MM.1S (cell line): ENCODE measurements around the gene KRTAP4-16.

Experiments used
- DNase-seq: peaks from one replicate; pipeline ENCODE4 v3.0.0-alpha.2; 2015
- H2AFZ ChIP-seq: fragments of 300-600 bp; sonication (generic); 2 replicates; pipeline ENCODE4 v1.6.0; 2016; ENCODE audit warnings: antibody characterized with exemption, low read length
- H3F3A ChIP-seq: fragments of 300-600 bp; sonication (generic); 2 replicates; pipeline ENCODE4 v1.6.1; 2016; ENCODE audit warnings: mild to moderate bottlenecking, antibody characterized with exemption, low read length, moderate library complexity, mixed read lengths; ENCODE audit not compliant: insufficient read depth
- H3K27ac ChIP-seq: fragments of 300-600 bp; sonication (generic); 2 replicates; pipeline ENCODE4 v1.5.1; 2016; ENCODE audit warnings: mild to moderate bottlenecking, low read length
- H3K27me3 ChIP-seq: fragments of 300-600 bp; sonication (generic); replicated peaks from 2 replicates; pipeline ENCODE4 v1.6.0; 2016; ENCODE audit warnings: low read length; ENCODE audit not compliant: insufficient read depth
- H3K36me3 ChIP-seq: fragments of 300-600 bp; sonication (generic); replicated peaks from 2 replicates; pipeline ENCODE4 v1.6.1; 2016; ENCODE audit warnings: mild to moderate bottlenecking, low read length, mixed read lengths; ENCODE audit not compliant: insufficient read depth
- H3K4me1 ChIP-seq: fragments of 300-600 bp; sonication (generic); 2 replicates; pipeline ENCODE4 v1.6.1; 2016; ENCODE audit warnings: low read length, mixed read lengths
- H3K4me2 ChIP-seq: fragments of 300-600 bp; sonication (generic); 2 replicates; pipeline ENCODE4 v1.6.0; 2016; ENCODE audit warnings: low read depth, low read length
- H3K4me3 ChIP-seq: fragments of 300-600 bp; sonication (generic); 2 replicates; pipeline ENCODE4 v1.5.1; 2016; ENCODE audit warnings: low read length, mixed read lengths
- H3K79me2 ChIP-seq: fragments of 300-600 bp; sonication (generic); 2 replicates; pipeline ENCODE4 v1.6.1; 2016; ENCODE audit warnings: mixed run types, low read length, mixed read lengths
- H3K9ac ChIP-seq: fragments of 300-600 bp; sonication (generic); 2 replicates; pipeline ENCODE4 v1.6.1; 2016; ENCODE audit warnings: low read length, mixed read lengths
- H3K9me2 ChIP-seq: fragments of 300-600 bp; sonication (generic); replicated peaks from 2 replicates; pipeline ENCODE4 v1.6.1; 2016; ENCODE audit warnings: mild to moderate bottlenecking, low read length, mixed read lengths; ENCODE audit not compliant: insufficient read depth
- H3K9me3 ChIP-seq: fragments of 300-600 bp; sonication (generic); replicated peaks from 2 replicates; pipeline ENCODE4 v1.6.1; 2016; ENCODE audit warnings: mild to moderate bottlenecking, low read length, mixed read lengths; ENCODE audit not compliant: insufficient read depth
- H4K20me1 ChIP-seq: fragments of 300-600 bp; sonication (generic); 2 replicates; pipeline ENCODE4 v1.6.1; 2016; ENCODE audit warnings: mild to moderate bottlenecking, low read length, moderate library complexity, mixed read lengths; ENCODE audit not compliant: insufficient read depth
- EZH2 ChIP-seq: fragments of 300-600 bp; sonication (generic); optimal IDR thresholded peaks from 2 replicates; pipeline ENCODE3; 2017; ENCODE audit warnings: low read depth, mild to moderate bottlenecking, antibody characterized with exemption, low read length, mixed read lengths
- EZH2phosphoT487 ChIP-seq: fragments of 300-600 bp; sonication (generic); IDR thresholded peaks from 2 replicates; pipeline ENCODE4 v1.6.1; 2018; ENCODE audit warnings: antibody characterized with exemption, low read length
- TF ChIP-seq, protein P1 (sequence below): fragments of 300-600 bp; sonication (generic); IDR thresholded peaks from 2 replicates; pipeline ENCODE4 v1.5.1; 2016; ENCODE audit warnings: antibody characterized with exemption, low read length, mixed read lengths

The KRTAP4-16 gene

DNA sequence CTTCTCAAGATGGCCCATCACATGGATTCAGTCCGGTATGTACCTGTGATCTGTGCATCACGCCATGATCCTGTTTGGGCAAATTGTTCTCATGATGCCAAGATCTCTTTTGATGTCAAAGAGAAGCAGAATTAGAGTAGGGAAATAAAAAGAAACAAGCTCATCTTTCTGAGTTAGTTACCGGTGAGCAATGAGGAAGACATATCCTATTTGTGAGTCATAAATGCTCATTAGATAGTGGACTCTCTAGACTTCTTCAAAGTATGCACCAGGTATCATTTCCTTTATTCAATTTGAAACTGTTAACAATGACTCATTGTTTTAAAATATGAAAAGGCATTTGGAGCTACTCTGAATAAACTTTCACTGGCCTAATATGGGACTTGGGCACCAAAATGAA is 30.0 kb upstream of the KRTAP4-16 start:
- H4K20me1 ChIP-seq, result no peaks in the 10 kb centered on the region
- H3K27ac ChIP-seq, result no peak overlapping the region
- TF ChIP-seq EZH2phosphoT487 (no peak), EZH2 (no peak)
- TF ChIP-seq, protein P1, sequence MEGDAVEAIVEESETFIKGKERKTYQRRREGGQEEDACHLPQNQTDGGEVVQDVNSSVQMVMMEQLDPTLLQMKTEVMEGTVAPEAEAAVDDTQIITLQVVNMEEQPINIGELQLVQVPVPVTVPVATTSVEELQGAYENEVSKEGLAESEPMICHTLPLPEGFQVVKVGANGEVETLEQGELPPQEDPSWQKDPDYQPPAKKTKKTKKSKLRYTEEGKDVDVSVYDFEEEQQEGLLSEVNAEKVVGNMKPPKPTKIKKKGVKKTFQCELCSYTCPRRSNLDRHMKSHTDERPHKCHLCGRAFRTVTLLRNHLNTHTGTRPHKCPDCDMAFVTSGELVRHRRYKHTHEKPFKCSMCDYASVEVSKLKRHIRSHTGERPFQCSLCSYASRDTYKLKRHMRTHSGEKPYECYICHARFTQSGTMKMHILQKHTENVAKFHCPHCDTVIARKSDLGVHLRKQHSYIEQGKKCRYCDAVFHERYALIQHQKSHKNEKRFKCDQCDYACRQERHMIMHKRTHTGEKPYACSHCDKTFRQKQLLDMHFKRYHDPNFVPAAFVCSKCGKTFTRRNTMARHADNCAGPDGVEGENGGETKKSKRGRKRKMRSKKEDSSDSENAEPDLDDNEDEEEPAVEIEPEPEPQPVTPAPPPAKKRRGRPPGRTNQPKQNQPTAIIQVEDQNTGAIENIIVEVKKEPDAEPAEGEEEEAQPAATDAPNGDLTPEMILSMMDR, result no peak
- H3K9me3 ChIP-seq, result no peaks in the 10 kb centered on the region
- no peaks in the 10 kb centered on the region for H3K36me3 ChIP-seq
- no peaks in the 10 kb centered on the region for H3K79me2 ChIP-seq
- no peaks in the 10 kb centered on the region for H3K27me3 ChIP-seq
- no peaks in the 10 kb centered on the region for H3K4me1 ChIP-seq
- H3K9me2 ChIP-seq, result no peaks in the 10 kb centered on the region
- H3K9ac ChIP-seq, result no peak overlapping the region
- no peak overlapping the region for H3K4me2 ChIP-seq
- no peak overlapping the region for H2AFZ ChIP-seq
- no peaks in the 10 kb centered on the region for H3F3A ChIP-seq
- DNase-seq, result no peak
- no peak overlapping the region for H3K4me3 ChIP-seq

GRCh38 chr17:41127371-41127770 is 25.4 kb upstream of the KRTAP4-16 start:
- no peaks in the 10 kb centered on the region for H3K9me2 ChIP-seq
- no peaks in the 10 kb centered on the region for H3F3A ChIP-seq
- no peak overlapping the region for H2AFZ ChIP-seq
- H3K27ac ChIP-seq, result no peak overlapping the region
- H3K9ac ChIP-seq, result no peak overlapping the region
- H3K4me2 ChIP-seq, result no peak overlapping the region
- DNase-seq, result no peak
- H3K9me3 ChIP-seq, result no peaks in the 10 kb centered on the region
- H3K4me3 ChIP-seq, result no peak overlapping the region
- H3K79me2 ChIP-seq, result no peaks in the 10 kb centered on the region
- H3K27me3 ChIP-seq, result no peaks in the 10 kb centered on the region
- TF ChIP-seq, protein P1, result no peak
- TF ChIP-seq EZH2 (no peak), EZH2phosphoT487 (no peak)
- H3K36me3 ChIP-seq, result no peaks in the 10 kb centered on the region
- H4K20me1 ChIP-seq, result no peaks in the 10 kb centered on the region
- H3K4me1 ChIP-seq, result no peaks in the 10 kb centered on the region

- H3K9ac ChIP-seq, result no peak overlapping the region
- H3K4me3 ChIP-seq, result no peak overlapping the region
- H2AFZ ChIP-seq, result no peak overlapping the region
- no peaks in the 10 kb centered on the region for H3K27me3 ChIP-seq
- H3K4me2 ChIP-seq, result no peak overlapping the region
- no peaks in the 10 kb centered on the region for H3K4me1 ChIP-seq
- no peaks in the 10 kb centered on the region for H3K9me3 ChIP-seq
- no peaks in the 10 kb centered on the region for H3K9me2 ChIP-seq
- no peaks in the 10 kb centered on the region for H3K79me2 ChIP-seq
- H4K20me1 ChIP-seq, result no peaks in the 10 kb centered on the region
- no peaks in the 10 kb centered on the region for H3K36me3 ChIP-seq
- no peak overlapping the region for H3K27ac ChIP-seq
- TF ChIP-seq EZH2phosphoT487 (no peak), EZH2 (no peak)
- TF ChIP-seq, protein P1, result no peak
- no peak for DNase-seq
- H3F3A ChIP-seq, result no peaks in the 10 kb centered on the region
These were observed 24.4 kb upstream of the KRTAP4-16 start for GRCh38 chr17:41126412-41126811.
